Endothelial cell of umbilical vein (primary cell): ENCODE measurements around the gene CACNA2D3. TPM values are rescaled to one million over a fixed set of nuclear protein-coding genes. Genes with fewer than 3 reads are reported as not detected.

Experiments used
- BruUV-seq: library from RNA; stranded (reverse); fragments of 400-500 nt; replicated peaks from 2 replicates; lab custom pipeline; 2021; lab: Mats Ljungman, UMichigan
- CTCF ChIA-PET: fragments of 300-600, 350-600 bp; sonication (Branson Sonifier 250); formaldehyde crosslinking; loops from one replicate; lab custom pipeline; 2021; ENCODE audit warnings: antibody characterized with exemption, inconsistent platforms; lab: Charles Lee
- POLR2A ChIA-PET: fragments of 300-600, 350-600 bp; sonication (Branson Sonifier 250); formaldehyde crosslinking; loops from one replicate; lab custom pipeline; 2021; ENCODE audit warnings: antibody characterized with exemption, inconsistent platforms; lab: Charles Lee
- DNase-seq: peaks from one replicate; pipeline ENCODE4 v3.0.0-alpha.2; 2011; ENCODE audit warnings: low read depth, low spot score
- FAIRE-seq: peaks from 2 replicates; lab custom pipeline; 2011; peaks lifted over from hg19 to GRCh38; lab: Jason Lieb, UNC
- H2AFZ ChIP-seq: 2 replicates; pipeline ENCODE4 v1.6.0; 2012; ENCODE audit warnings: low read depth, low read length, control low read depth, inconsistent platforms
- H3K27ac ChIP-seq: 2 replicates; pipeline ENCODE4 v1.5.1; 2011; ENCODE audit warnings: low read depth, mild to moderate bottlenecking, control low read depth, low read length, moderate library complexity; ENCODE audit not compliant: insufficient read depth
- H3K27me3 ChIP-seq, 2 experiments: 2 replicates each; pipeline versions ENCODE4 v1.6.0 to v1.6.1; 2011; ENCODE audit warnings: low read length in 2 of 2, mixed read lengths in 1 of 2; ENCODE audit not compliant: control insufficient read depth in 2 of 2, insufficient read depth in 2 of 2
- H3K36me3 ChIP-seq, 2 experiments: 2 replicates in 1 of 2; 3 replicates in 1 of 2; pipeline ENCODE4 v1.5.1; 2011; ENCODE audit warnings: low read length in 2 of 2, mild to moderate bottlenecking in 1 of 2, moderate library complexity in 1 of 2; ENCODE audit not compliant: control insufficient read depth in 2 of 2, insufficient read depth in 2 of 2; ENCODE audit errors: extremely low read depth in 1 of 2
- H3K4me1 ChIP-seq: 3 replicates; pipeline ENCODE4 v1.5.1; 2011; ENCODE audit warnings: mild to moderate bottlenecking, low read length; ENCODE audit not compliant: control insufficient read depth, insufficient read depth; ENCODE audit errors: extremely low read depth
- H3K4me2 ChIP-seq: 2 replicates; pipeline ENCODE4 v1.6.1; 2011; ENCODE audit warnings: low read length, control low read depth, mixed read lengths; ENCODE audit not compliant: insufficient read depth
- H3K4me3 ChIP-seq, 3 experiments: fragments of 200-600 bp in 1 of 3; sonication (generic), shearing (Covaris generic) in 1 of 3; replicated peaks in 1 of 3; 2 replicates each; pipeline ENCODE4 v1.5.1; 2011 to 2016; ENCODE audit warnings: control low read depth in 3 of 3, low read length in 3 of 3, mild to moderate bottlenecking in 2 of 3, inconsistent platforms in 1 of 3, low read depth in 1 of 3, moderate library complexity in 1 of 3; ENCODE audit not compliant: insufficient read depth in 1 of 3
- H3K79me2 ChIP-seq: 2 replicates; pipeline ENCODE4 v1.6.0; 2012; ENCODE audit warnings: low read length, inconsistent platforms; ENCODE audit not compliant: control insufficient read depth, insufficient read depth
- H3K9ac ChIP-seq: replicated peaks from 2 replicates; pipeline ENCODE3; 2011; ENCODE audit warnings: low read length, control low read depth; ENCODE audit not compliant: insufficient read depth; ENCODE audit errors: extremely low read depth
- H3K9me1 ChIP-seq: replicated peaks from 3 replicates; pipeline ENCODE4 v1.6.0; 2011; ENCODE audit warnings: mild to moderate bottlenecking, low read length; ENCODE audit not compliant: control insufficient read depth, insufficient read depth; ENCODE audit errors: extremely low read depth
- H3K9me3 ChIP-seq: replicated peaks from 2 replicates; pipeline ENCODE4 v1.5.1; 2012; ENCODE audit warnings: low read length, inconsistent platforms; ENCODE audit not compliant: control insufficient read depth, insufficient read depth
- H4K20me1 ChIP-seq: replicated peaks from 2 replicates; pipeline ENCODE3; 2011; ENCODE audit warnings: mild to moderate bottlenecking, low read length; ENCODE audit not compliant: control insufficient read depth, insufficient read depth; ENCODE audit errors: extremely low read depth
- EZH2 ChIP-seq: IDR thresholded peaks from 2 replicates; pipeline ENCODE4 v1.6.1; 2012; ENCODE audit warnings: borderline replicate concordance, low read depth, mild to moderate bottlenecking, moderate library complexity, low read length, inconsistent platforms; ENCODE audit not compliant: severe bottlenecking
- FOS ChIP-seq: IDR thresholded peaks from 2 replicates; pipeline ENCODE4 v1.6.1; 2011; ENCODE audit warnings: mild to moderate bottlenecking, low read length, moderate library complexity, borderline replicate concordance; ENCODE audit not compliant: insufficient read depth
- GATA2 ChIP-seq: IDR thresholded peaks from 2 replicates; pipeline ENCODE4 v1.7.0; 2011; ENCODE audit warnings: low read depth, mild to moderate bottlenecking, moderate library complexity, mixed read lengths, low read length; ENCODE audit not compliant: insufficient read length, insufficient read depth
- JUN ChIP-seq: IDR thresholded peaks from 2 replicates; pipeline ENCODE4 v1.6.1; 2011; ENCODE audit warnings: borderline replicate concordance, low read depth; ENCODE audit not compliant: insufficient read length, insufficient read depth
- MYC ChIP-seq: IDR thresholded peaks from one replicate; pipeline ENCODE4 v1.6.1; 2011; ENCODE audit warnings: mild to moderate bottlenecking, low read depth, low read length
- POLR2A ChIP-seq: IDR thresholded peaks from 2 replicates; pipeline ENCODE4 v1.6.1; 2012; ENCODE audit warnings: low read depth, mild to moderate bottlenecking, control low read depth, low read length
- POLR2AphosphoS5 ChIP-seq: IDR thresholded peaks from 2 replicates; pipeline ENCODE4 v1.6.1; 2012; ENCODE audit warnings: low read depth, mild to moderate bottlenecking, control low read depth, low read length, moderate library complexity; ENCODE audit not compliant: insufficient read depth
- dilution Hi-C: fragments of 300-500 bp; cut with MboI; formaldehyde crosslinking; loops from one replicate; pipeline ENCODE4 v1.15.0; 2019; ENCODE audit warnings: low sequenced_read_pairs; ENCODE audit not compliant: extremely low pct_ligation_motif_present
- intact Hi-C: fragments of 100-400 bp; cut with micrococcal nuclease; formaldehyde crosslinking; loops from one replicate; pipeline ENCODE4 v1.10.0; 2022
- polyA plus RNA-seq, 4 experiments: library from polyadenylated mRNA; depleted of rRNA in 3 of 4; stranded (reverse) in 3 of 4; unstranded in 1 of 4; fragments of >200 nt; gene quantifications; 2 replicates each; pipeline versions ENCODE4 v1.2.1 to v1.2.3, GENCODE V29; 2011 to 2012; ENCODE audit warnings: missing spikeins in 1 of 4
- total RNA-seq: library from RNA; stranded (reverse); gene quantifications from 2 replicates; pipeline ENCODE4 v1.2.3, GENCODE V29; 2021
- TF ChIP-seq, protein P1 (sequence below), 2 donors: IDR thresholded peaks; 1 replicate in 1 of 2; 2 replicates in 1 of 2; pipeline ENCODE4 v1.5.1; 2011; ENCODE audit warnings: low read length in 2 of 2, mild to moderate bottlenecking in 2 of 2, moderate library complexity in 2 of 2, control low read depth in 1 of 2, inconsistent platforms in 1 of 2, low read depth in 1 of 2; ENCODE audit not compliant: insufficient read depth in 1 of 2; ENCODE audit errors: extremely low read depth in 1 of 2
- TF ChIP-seq, protein P2 (sequence below): IDR thresholded peaks from 2 replicates; pipeline ENCODE4 v1.6.1; 2011; ENCODE audit not compliant: insufficient read depth, insufficient read length

CACNA2D3 gene
- total and polyA plus RNA-seq, 2 donors (not counting 3 experiments of a cell fraction or from before 2014, with no cell fraction given): not detected

DNA sequence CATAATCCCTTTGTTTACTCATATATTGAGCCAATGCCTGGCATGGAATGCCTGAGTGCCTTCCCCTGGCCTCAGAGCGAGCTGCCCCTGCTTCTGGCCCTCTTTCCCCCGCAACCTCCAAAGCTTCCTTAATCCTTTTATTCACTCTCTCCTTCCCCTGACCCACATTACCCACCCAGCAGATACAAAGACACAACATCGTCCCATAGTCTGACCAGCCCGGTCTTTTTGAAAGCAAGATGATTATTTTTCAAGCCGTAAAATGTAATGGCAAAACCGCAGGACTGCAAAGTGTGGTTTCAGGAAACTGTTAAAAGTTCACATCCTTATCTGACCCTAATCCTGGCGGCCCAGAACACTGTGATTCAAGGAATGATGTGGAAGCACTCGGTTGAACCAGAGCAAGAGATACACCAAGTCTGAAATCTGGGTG, 883.9 kb downstream of the CACNA2D3 start:
- Histone ChIP-seq H3K9me3 (peaks cover 2% of the 10 kb centered on the region), H3K36me3 (no peaks in the 10 kb centered on the region), H3K79me2 (no peaks in the 10 kb centered on the region), H4K20me1 (no peaks in the 10 kb centered on the region), H3K4me1 (no peaks in the 10 kb centered on the region), H3K27me3 (no peaks in the 10 kb centered on the region), H3K4me2 (no peak overlapping the region), H3K9ac (no peak overlapping the region), H3K27ac (no peak overlapping the region), H2AFZ (no peak overlapping the region), H3K9me1 (no peaks in the 10 kb centered on the region), H3K4me3 (no peak overlapping the region)
- intact Hi-C loops (no loop called here), dilution Hi-C loops (no loop called here)
- CTCF ChIA-PET: no interaction called here
- POLR2A ChIA-PET: no interaction called here
- no peak for DNase-seq
- TF ChIP-seq GATA2 (no peak), JUN (no peak), MYC (no peak), FOS (no peak), EZH2 (no peak), POLR2A (no peak), POLR2AphosphoS5 (no peak)
- TF ChIP-seq, protein P1, sequence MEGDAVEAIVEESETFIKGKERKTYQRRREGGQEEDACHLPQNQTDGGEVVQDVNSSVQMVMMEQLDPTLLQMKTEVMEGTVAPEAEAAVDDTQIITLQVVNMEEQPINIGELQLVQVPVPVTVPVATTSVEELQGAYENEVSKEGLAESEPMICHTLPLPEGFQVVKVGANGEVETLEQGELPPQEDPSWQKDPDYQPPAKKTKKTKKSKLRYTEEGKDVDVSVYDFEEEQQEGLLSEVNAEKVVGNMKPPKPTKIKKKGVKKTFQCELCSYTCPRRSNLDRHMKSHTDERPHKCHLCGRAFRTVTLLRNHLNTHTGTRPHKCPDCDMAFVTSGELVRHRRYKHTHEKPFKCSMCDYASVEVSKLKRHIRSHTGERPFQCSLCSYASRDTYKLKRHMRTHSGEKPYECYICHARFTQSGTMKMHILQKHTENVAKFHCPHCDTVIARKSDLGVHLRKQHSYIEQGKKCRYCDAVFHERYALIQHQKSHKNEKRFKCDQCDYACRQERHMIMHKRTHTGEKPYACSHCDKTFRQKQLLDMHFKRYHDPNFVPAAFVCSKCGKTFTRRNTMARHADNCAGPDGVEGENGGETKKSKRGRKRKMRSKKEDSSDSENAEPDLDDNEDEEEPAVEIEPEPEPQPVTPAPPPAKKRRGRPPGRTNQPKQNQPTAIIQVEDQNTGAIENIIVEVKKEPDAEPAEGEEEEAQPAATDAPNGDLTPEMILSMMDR (IDR thresholded peaks at IDR 0.05; ENCODE audit: extremely low read depth in 1 of 2, insufficient read depth in 1 of 2, low read depth in 1 of 2, low read length in 2 of 2): no peak
- TF ChIP-seq, protein P2, sequence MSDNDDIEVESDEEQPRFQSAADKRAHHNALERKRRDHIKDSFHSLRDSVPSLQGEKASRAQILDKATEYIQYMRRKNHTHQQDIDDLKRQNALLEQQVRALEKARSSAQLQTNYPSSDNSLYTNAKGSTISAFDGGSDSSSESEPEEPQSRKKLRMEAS: no peak
- no peak for FAIRE-seq
- no TSS peak for BruUV-seq
